BLaER1 (cell line): ENCODE results near the gene LAMTOR2.
"Not testable (repeated sequence)": the region's sequence is repeated elsewhere in the genome, so short reads cannot be mapped to it uniquely, and the experiment has no call there.

ENCODE experiments used
- H3K27ac ChIP-seq: shearing (Covaris generic); formaldehyde crosslinking; 2 replicates; pipeline ENCODE4 v1.8.1; 2022
- H3K27me3 ChIP-seq: shearing (Covaris generic); formaldehyde crosslinking; 2 replicates; pipeline ENCODE4 v1.8.1; 2022
- H3K36me3 ChIP-seq: shearing (Covaris generic); formaldehyde crosslinking; 2 replicates; pipeline ENCODE4 v1.8.1; 2022
- H3K4me1 ChIP-seq: shearing (Covaris generic); formaldehyde crosslinking; 2 replicates; pipeline ENCODE4 v1.8.1; 2022
- H3K4me2 ChIP-seq: shearing (Covaris generic); formaldehyde crosslinking; 2 replicates; pipeline ENCODE4 v1.8.1; 2022
- H3K4me3 ChIP-seq: shearing (Covaris generic); formaldehyde crosslinking; 2 replicates; pipeline ENCODE4 v1.8.1; 2022
- H3K9ac ChIP-seq: shearing (Covaris generic); formaldehyde crosslinking; 2 replicates; pipeline ENCODE4 v1.8.1; 2022
- H3K9me3 ChIP-seq: shearing (Covaris generic); formaldehyde crosslinking; 2 replicates; pipeline ENCODE4 v1.8.1; 2022
- H4K20me1 ChIP-seq: shearing (Covaris generic); formaldehyde crosslinking; 2 replicates; pipeline ENCODE4 v1.8.1; 2022
- Cebpa-rat ChIP-seq: shearing (Covaris generic); IDR thresholded peaks from 2 replicates; pipeline ENCODE4 v1.8.1; 2022

Gene LAMTOR2

DNA sequence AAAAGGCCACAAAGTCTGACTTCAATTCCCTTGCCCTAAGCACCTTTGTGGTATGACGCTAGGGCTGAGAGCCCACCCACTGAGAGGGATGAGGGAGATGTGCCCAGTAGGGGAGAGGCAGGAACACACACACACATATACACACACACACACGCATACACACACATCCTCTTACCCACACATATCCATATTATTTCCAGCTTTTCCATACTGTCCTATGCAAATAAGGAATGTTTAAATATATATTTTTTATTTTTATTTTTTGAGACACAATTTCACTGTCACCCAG is 9.4 kb downstream of the LAMTOR2 start:
- Histone ChIP-seq H3K36me3 (0 out of 2 replicates have a peak, but pooled peaks cover under 1% of the 10 kb centered on the region), H3K4me2 (no peak overlapping the region), H3K27me3 (no peaks in the 10 kb centered on the region), H4K20me1 (no peaks in the 10 kb centered on the region), H3K4me3 (no peak overlapping the region), H3K9ac (no peak overlapping the region), H3K9me3 (no peaks in the 10 kb centered on the region), H3K27ac (no peak overlapping the region), H3K4me1 (peaks cover 34% of the 10 kb centered on the region)
- no peak for TF ChIP-seq Cebpa-rat

DNA sequence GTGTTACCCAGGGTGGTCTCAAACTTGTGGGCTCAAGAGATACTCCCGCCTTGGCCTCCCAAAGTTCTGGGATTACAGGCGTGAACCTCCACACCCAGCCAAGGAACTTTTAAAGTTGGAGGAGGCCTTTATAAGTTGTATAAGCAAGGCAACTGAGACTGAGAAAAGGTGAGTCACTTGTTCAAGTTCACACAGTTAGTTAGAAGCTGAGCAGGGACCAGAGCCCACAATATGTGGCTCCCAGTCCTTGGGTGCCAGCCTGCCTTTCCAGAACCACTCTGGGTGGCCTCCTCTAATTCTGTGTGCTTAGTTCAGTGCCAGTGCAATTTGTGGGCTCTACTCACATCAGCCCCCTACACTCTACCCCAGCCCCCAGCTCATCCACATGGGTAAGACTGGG is 10.0 kb downstream of the LAMTOR2 start:
- Histone ChIP-seq H3K4me2 (peak overlapping the region; percentile 42; the same call in 1 of the 2 replicates), H4K20me1 (no peaks in the 10 kb centered on the region), H3K9me3 (no peaks in the 10 kb centered on the region), H3K4me3 (no peak overlapping the region), H3K27me3 (no peaks in the 10 kb centered on the region), H3K27ac (peak overlapping the region; percentile 5; the same call in 1 of the 2 replicates), H3K4me1 (peaks cover 34% of the 10 kb centered on the region), H3K36me3 (no peaks in the 10 kb centered on the region), H3K9ac (no peak overlapping the region; the same call in 1 of the 2 replicates)
- no peak for TF ChIP-seq Cebpa-rat

DNA sequence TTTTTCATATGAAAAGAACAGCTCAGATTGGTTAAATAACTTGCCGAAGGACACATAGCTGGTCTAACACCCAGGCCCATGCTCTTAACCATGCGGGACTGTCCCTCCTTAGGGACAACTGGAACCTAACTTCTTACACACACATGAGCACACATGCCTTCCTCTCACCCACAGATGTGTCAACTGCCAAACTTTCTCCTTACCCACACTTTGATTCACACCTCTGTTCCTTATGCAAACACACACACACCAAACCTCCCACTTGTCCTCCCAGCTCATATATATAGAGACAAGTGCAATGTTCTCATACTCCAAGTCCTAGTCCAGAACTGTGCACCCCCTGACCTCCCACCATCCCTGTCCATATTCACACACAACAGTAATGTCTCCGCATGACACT is 10.6 kb downstream of the LAMTOR2 start:
- Histone ChIP-seq H3K36me3 (no peaks in the 10 kb centered on the region), H3K9me3 (no peaks in the 10 kb centered on the region), H3K9ac (no peak overlapping the region), H3K27ac (peak overlapping the region; percentile 5; the same call in 1 of the 2 replicates), H4K20me1 (0 out of 2 replicates have a peak, but pooled peaks cover 4% of the 10 kb centered on the region), H3K27me3 (no peaks in the 10 kb centered on the region), H3K4me1 (peaks cover 39% of the 10 kb centered on the region), H3K4me3 (no peak overlapping the region), H3K4me2 (peak overlapping the region; percentile 42)
- TF ChIP-seq Cebpa-rat, result no peak

DNA sequence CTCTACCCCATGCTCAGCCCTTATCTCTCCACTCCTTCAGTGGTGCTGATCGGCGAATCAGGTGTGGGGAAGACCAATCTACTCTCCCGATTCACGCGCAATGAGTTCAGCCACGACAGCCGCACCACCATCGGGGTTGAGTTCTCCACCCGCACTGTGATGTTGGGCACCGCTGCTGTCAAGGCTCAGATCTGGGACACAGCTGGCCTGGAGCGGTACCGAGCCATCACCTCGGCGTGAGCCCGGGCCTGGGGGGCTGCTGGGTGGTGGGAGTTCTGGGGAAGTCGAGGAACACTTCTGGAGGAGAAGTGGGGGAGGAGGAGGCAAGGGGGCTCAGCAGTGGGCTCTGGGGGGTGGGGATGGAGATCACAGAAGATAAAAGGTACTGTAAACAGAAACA is 11.3 kb downstream of the LAMTOR2 start:
- H3K27ac ChIP-seq, result no peak overlapping the region
- H4K20me1 ChIP-seq, result peaks cover 5% of the 10 kb centered on the region
- TF ChIP-seq Cebpa-rat, result no peak
- H3K4me1 ChIP-seq, result peaks cover 45% of the 10 kb centered on the region
- H3K9ac ChIP-seq, result no peak overlapping the region
- H3K9me3 ChIP-seq, result no peaks in the 10 kb centered on the region
- no peak overlapping the region for H3K4me3 ChIP-seq
- peak overlapping the region; percentile 42; the same call in 1 of the 2 replicates for H3K4me2 ChIP-seq
- no peaks in the 10 kb centered on the region for H3K27me3 ChIP-seq
- H3K36me3 ChIP-seq, result no peaks in the 10 kb centered on the region

DNA sequence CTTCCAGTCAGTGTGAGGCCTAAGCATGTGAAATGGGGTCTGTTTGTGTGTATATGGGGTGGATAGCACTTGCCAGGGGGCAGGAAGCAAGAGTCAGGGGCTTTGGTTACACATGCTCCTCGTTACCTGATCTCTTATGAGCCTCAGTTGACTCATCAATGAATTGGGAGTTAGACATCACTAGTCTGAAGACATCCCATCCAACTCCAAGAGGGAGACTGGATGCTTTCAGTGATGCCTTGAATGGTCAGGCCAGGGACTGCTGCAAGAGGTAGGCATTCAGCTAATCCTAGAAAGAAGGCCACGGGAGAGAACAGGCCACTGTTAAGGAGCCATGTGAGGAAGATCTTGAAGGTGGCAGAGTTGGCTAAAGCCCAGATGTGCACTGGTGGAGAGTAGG is 12.7 kb downstream of the LAMTOR2 start:
- H3K4me3 ChIP-seq, result no peak overlapping the region
- H3K36me3 ChIP-seq, result peaks cover under 1% of the 10 kb centered on the region
- H3K9ac ChIP-seq, result no peak overlapping the region
- H3K27ac ChIP-seq, result no peak overlapping the region
- H3K4me2 ChIP-seq, result no peak overlapping the region
- H3K27me3 ChIP-seq, result no peaks in the 10 kb centered on the region
- peaks cover 17% of the 10 kb centered on the region for H4K20me1 ChIP-seq
- TF ChIP-seq Cebpa-rat, result no peak
- H3K4me1 ChIP-seq, result peaks cover 47% of the 10 kb centered on the region
- no peaks in the 10 kb centered on the region for H3K9me3 ChIP-seq

DNA sequence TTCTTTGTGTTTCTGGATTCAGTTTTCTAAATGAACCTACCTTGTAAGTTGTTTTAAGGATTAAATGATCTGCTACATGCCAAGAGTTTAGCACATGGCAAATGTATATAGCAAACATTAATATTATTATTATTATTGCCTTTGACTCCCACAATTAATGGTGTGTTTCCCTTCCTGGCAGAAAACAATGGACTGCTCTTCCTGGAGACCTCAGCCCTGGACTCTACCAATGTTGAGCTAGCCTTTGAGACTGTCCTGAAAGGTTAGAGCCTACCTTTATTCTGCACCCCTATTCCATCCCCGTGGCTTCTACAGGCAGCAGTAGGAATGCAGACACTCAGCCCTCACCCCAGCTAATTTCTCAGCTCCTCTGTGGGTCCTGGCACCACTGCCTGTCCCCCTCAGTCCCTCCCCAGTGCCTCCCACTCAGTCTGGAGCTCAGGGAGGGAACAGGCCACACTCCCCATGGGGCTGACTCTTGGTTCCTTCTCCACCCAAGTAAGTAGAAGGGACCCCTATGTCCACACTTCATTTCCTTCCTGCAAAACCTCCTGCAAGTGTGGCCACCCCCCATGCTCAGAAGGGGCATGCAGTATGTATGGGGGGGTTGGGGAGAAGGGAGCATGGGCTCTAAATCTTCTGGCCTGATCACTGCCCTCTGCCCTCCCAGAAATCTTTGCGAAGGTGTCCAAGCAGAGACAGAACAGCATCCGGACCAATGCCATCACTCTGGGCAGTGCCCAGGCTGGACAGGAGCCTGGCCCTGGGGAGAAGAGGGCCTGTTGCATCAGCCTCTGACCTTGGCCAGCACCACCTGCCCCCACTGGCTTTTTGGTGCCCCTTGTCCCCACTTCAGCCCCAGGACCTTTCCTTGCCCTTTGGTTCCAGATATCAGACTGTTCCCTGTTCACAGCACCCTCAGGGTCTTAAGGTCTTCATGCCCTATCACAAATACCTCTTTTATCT is 15.2 kb downstream of the LAMTOR2 start:
- Histone ChIP-seq H3K4me1 (peaks cover 54% of the 10 kb centered on the region), H3K4me3 (no peak overlapping the region), H3K27me3 (no peaks in the 10 kb centered on the region), H3K9me3 (no peaks in the 10 kb centered on the region), H4K20me1 (peaks cover 40% of the 10 kb centered on the region), H3K4me2 (peak overlapping the region; percentile 32), H3K36me3 (peaks cover 21% of the 10 kb centered on the region), H3K9ac (no peak overlapping the region), H3K27ac (no peak overlapping the region; the same call in 1 of the 2 replicates)
- TF ChIP-seq Cebpa-rat, result no peak

DNA sequence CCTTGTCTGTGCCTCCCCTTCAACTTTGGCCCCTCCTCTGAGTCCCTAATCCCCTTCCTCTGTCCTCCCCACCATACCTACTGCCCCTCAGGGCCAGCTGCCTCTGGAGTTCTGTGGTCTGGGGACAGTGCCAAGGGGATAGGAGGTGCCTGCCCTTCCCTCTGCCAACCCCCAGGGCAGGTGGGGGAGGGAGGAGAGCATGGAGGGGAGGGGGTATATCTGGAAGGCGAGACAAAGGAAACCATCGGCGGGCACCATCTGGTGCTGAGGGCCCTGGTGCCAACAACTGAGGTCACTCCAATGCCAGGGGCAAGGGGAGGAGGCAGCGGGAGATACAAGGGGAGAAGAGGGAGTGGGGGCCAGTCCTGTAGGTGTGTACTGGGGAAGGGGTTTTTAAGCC is 16.0 kb downstream of the LAMTOR2 start:
- Histone ChIP-seq H3K4me1 (peaks cover 54% of the 10 kb centered on the region), H3K4me2 (peak overlapping the region; percentile 32), H3K27ac (peak overlapping the region; percentile 19; the same call in 1 of the 2 replicates), H3K27me3 (no peaks in the 10 kb centered on the region), H3K4me3 (no peak overlapping the region), H3K36me3 (peaks cover 29% of the 10 kb centered on the region), H3K9ac (no peak overlapping the region), H3K9me3 (no peaks in the 10 kb centered on the region), H4K20me1 (peaks cover 47% of the 10 kb centered on the region)
- no peak for TF ChIP-seq Cebpa-rat

DNA sequence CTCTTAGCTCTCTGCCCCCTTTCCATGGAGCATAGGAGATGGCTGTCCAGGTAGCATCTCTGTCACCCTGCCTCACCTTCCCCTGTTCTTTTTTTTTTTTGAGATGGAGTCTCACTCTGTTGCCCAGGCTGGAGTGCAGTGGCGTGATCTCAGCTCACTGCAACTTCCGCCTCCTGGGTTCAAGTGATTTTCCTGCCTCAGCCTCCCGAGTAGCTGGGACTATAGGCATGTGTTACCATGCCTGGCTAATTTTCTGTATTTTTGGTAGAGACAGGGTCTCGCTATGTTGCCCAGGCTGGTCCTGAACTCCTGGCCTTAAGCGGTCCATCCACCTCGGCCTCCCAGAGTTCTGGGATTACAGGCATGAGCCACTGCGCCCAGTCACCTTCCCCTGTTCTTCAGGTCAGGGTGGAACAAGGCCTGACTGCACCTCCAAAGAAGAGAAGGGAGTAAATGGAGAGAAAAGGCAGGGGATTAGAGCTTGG is 16.8 kb downstream of the LAMTOR2 start:
- H3K27ac ChIP-seq, H3K4me3 ChIP-seq, H3K9ac ChIP-seq, H3K27me3 ChIP-seq, H3K9me3 ChIP-seq: not testable (repeated sequence)
- Histone ChIP-seq H4K20me1 (peaks cover 56% of the 10 kb centered on the region), H3K36me3 (peaks cover 36% of the 10 kb centered on the region), H3K4me1 (peaks cover 54% of the 10 kb centered on the region), H3K4me2 (peak overlapping the region; percentile 32; the same call in 1 of the 2 replicates)

DNA sequence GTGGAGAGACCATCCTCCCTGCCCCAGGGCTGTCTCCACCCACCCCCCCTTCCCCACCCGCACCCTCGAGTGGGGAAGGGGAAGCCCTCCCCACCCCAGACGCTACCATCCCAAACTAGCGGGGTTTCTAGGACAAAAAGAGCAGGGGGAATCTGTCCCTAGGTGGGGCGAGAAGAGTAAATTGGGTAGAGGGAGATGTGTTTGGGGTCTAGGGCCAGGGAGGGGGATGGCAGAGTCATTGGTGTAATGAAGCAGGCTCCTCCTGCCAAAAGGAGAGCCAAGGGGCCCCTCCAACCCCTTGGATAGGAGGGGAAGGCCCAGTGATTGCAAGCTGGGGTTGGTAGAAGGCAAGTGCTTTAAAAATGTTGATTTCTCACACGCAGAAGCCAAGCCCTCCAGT is 17.7 kb downstream of the LAMTOR2 start:
- peaks cover 58% of the 10 kb centered on the region for H3K4me1 ChIP-seq
- no peaks in the 10 kb centered on the region for H3K27me3 ChIP-seq
- H3K9ac ChIP-seq, result no peak overlapping the region
- H4K20me1 ChIP-seq, result peaks cover 64% of the 10 kb centered on the region
- no peak overlapping the region for H3K4me2 ChIP-seq
- no peak for TF ChIP-seq Cebpa-rat
- no peaks in the 10 kb centered on the region for H3K9me3 ChIP-seq
- peaks cover 45% of the 10 kb centered on the region for H3K36me3 ChIP-seq
- no peak overlapping the region for H3K4me3 ChIP-seq
- no peak overlapping the region for H3K27ac ChIP-seq

DNA sequence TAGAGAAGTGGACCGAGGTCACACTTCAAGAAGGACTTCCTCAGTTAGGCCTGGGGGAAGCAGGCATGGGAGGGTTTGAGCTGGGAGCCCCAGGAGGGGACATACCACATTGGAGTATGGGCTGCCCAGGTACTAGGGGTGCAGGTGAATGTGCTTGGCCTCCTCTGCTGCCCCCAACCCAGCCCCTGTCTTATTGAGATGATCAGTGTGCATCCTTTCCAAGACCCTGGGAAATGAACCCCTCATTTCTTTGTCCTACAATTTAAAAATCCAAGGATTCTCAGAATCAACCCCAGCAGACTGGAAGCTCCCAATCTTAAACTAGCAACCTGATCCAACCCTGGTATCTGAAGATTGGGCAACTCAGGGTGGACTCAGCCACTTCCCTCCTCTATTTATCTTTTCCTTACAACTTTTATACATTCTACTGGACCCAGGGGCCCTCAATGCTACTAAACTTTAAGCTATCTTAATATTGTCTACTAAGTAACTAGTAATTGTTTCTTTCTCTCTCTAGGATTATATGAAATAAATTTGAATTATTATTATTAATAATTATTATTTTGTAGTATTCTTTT is 18.6 kb downstream of the LAMTOR2 start:
- Histone ChIP-seq H3K9me3 (no peaks in the 10 kb centered on the region), H4K20me1 (peaks cover 74% of the 10 kb centered on the region), H3K27me3 (no peaks in the 10 kb centered on the region), H3K27ac (no peak overlapping the region), H3K4me1 (peaks cover 68% of the 10 kb centered on the region), H3K9ac (no peak overlapping the region), H3K4me3 (no peak overlapping the region), H3K4me2 (no peak overlapping the region), H3K36me3 (peaks cover 50% of the 10 kb centered on the region)
- no peak for TF ChIP-seq Cebpa-rat
